ENCODE measurements around the gene LAMB4. TPM values are rescaled to one million over a fixed set of nuclear protein-coding genes. Genes with fewer than 3 reads are reported as not detected.
A peak's percentile ranks its signal among the peaks of the same experiment; 100 is the strongest.

LAMB4 gene
- total RNA-seq, 2 donors from 2014 or later, result 0.42 TPM; not detected in 1

- DNase-seq, result no peak
- ATAC-seq, result no peak
- intact Hi-C loops (cut with DNase I, micrococcal nuclease), result loop anchor here in 1 of 2 donors (10.0 kb wide), 1 partner anchor 249 kb away; the partner anchor contains the start of gene DLD
Observed at GRCh38 chr7:108143658-108144420, 13.7 kb upstream of the LAMB4 start.

- peak; percentile 54 for ATAC-seq
- DNase-seq, result no peak
- intact Hi-C loops (cut with DNase I, micrococcal nuclease), result loop anchor here in 1 of 2 donors (10.0 kb wide), 1 partner anchor 248 kb away; the partner anchor contains the start of gene DLD
Observed at GRCh38 chr7:108142675-108143259, 12.6 kb upstream of the LAMB4 start.

GRCh38 chr7:108142180-108142579 lies 12.0 kb upstream of the LAMB4 start:
- no peak for ATAC-seq
- intact Hi-C loops (cut with DNase I, micrococcal nuclease), result loop anchor here in 1 of 2 donors (10.0 kb wide), 1 partner anchor 247 kb away; the partner anchor contains the start of gene DLD
- DNase-seq, result no peak

GRCh38 chr7:108140671-108141070 lies 10.5 kb upstream of the LAMB4 start:
- no peak for DNase-seq
- intact Hi-C loops (cut with DNase I, micrococcal nuclease), result loop anchor here in 1 of 2 donors (10.0 kb wide), 1 partner anchor 246 kb away; the partner anchor contains the start of gene DLD
- ATAC-seq, result no peak

- intact Hi-C loops (cut with DNase I, micrococcal nuclease), result no loop called here
- DNase-seq (no peak), ATAC-seq (no peak)
Observed at GRCh38 chr7:108138911-108139310, 8.8 kb upstream of the LAMB4 start.

- ATAC-seq (no peak), DNase-seq (no peak)
- intact Hi-C loops (cut with DNase I, micrococcal nuclease), result no loop called here
Observed at GRCh38 chr7:108137993-108138392, 7.8 kb upstream of the LAMB4 start.

GRCh38 chr7:108137040-108137439 lies 6.9 kb upstream of the LAMB4 start:
- intact Hi-C loops (cut with DNase I, micrococcal nuclease), result no loop called here
- ATAC-seq, result no peak
- DNase-seq, result no peak

- no peak for ATAC-seq
- intact Hi-C loops (cut with DNase I, micrococcal nuclease), result no loop called here
- DNase-seq, result no peak
Observed at GRCh38 chr7:108136191-108136688, 6.1 kb upstream of the LAMB4 start.

- ATAC-seq (no peak), DNase-seq (no peak)
- intact Hi-C loops (cut with DNase I, micrococcal nuclease), result no loop called here
Observed at GRCh38 chr7:108135446-108136190, 5.5 kb upstream of the LAMB4 start.

GRCh38 chr7:108134486-108134885 lies 4.3 kb upstream of the LAMB4 start:
- intact Hi-C loops (cut with DNase I, micrococcal nuclease), result no loop called here
- DNase-seq (no peak), ATAC-seq (no peak)

GRCh38 chr7:108132551-108133265 lies 2.5 kb upstream of the LAMB4 start:
- DNase-seq (no peak), ATAC-seq (no peak)
- intact Hi-C loops (cut with DNase I, micrococcal nuclease), result no loop called here

- ATAC-seq, result no peak
- no peak for DNase-seq
- intact Hi-C loops (cut with DNase I, micrococcal nuclease), result no loop called here
Observed at GRCh38 chr7:108129018-108129965, 869 bp downstream of the LAMB4 start.

- DNase-seq, result no peak
- no peak for ATAC-seq
- intact Hi-C loops (cut with DNase I, micrococcal nuclease), result no loop called here
Observed at GRCh38 chr7:108128514-108128913, 1.6 kb downstream of the LAMB4 start.

GRCh38 chr7:108127461-108127860 lies 2.7 kb downstream of the LAMB4 start:
- intact Hi-C loops (cut with DNase I, micrococcal nuclease), result no loop called here
- DNase-seq, result no peak
- no peak for ATAC-seq

- ATAC-seq (no peak), DNase-seq (no peak)
- intact Hi-C loops (cut with DNase I, micrococcal nuclease), result no loop called here
Observed at GRCh38 chr7:108124820-108125219, 5.3 kb downstream of the LAMB4 start.

- intact Hi-C loops (cut with DNase I, micrococcal nuclease), result no loop called here
- ATAC-seq (no peak), DNase-seq (no peak)
Observed at GRCh38 chr7:108122181-108122580, 8.0 kb downstream of the LAMB4 start.

- DNase-seq, result no peak
- intact Hi-C loops (cut with DNase I, micrococcal nuclease), result no loop called here
- no peak for ATAC-seq
Observed at GRCh38 chr7:108120933-108121332, 9.2 kb downstream of the LAMB4 start.

- DNase-seq (no peak), ATAC-seq (no peak)
- intact Hi-C loops (cut with DNase I, micrococcal nuclease), result no loop called here
Observed at GRCh38 chr7:108120196-108120595, 10.0 kb downstream of the LAMB4 start.
